ENCODE data around the gene ECE1.
"Not testable (repeated sequence)": the region's sequence is repeated elsewhere in the genome, so short reads cannot be mapped to it uniquely, and the experiment has no call there.

The ECE1 gene

GRCh38 chr1:21216835-21217811, 73.1 kb downstream of the ECE1 start:
- DNase-seq: peak; percentile 88

GRCh38 chr1:21212126-21212525, 78.1 kb downstream of the ECE1 start:
- DNase-seq: no peak

- DNase-seq: not testable (repeated sequence)
Observed at GRCh38 chr1:21208137-21208700, 82.0 kb downstream of the ECE1 start.

GRCh38 chr1:21206117-21206516, 84.1 kb downstream of the ECE1 start:
- no peak for DNase-seq

- DNase-seq: no peak
Observed at GRCh38 chr1:21205416-21205815, 84.8 kb downstream of the ECE1 start.

GRCh38 chr1:21201650-21202049, 88.6 kb downstream of the ECE1 start:
- DNase-seq: no peak

GRCh38 chr1:21201238-21201637, 89.0 kb downstream of the ECE1 start:
- not testable (repeated sequence) for DNase-seq

GRCh38 chr1:21200767-21201166, 89.5 kb downstream of the ECE1 start:
- DNase-seq: no peak

- DNase-seq: no peak
Observed at GRCh38 chr1:21198929-21199328, 91.3 kb downstream of the ECE1 start.

- DNase-seq: no peak
Observed at GRCh38 chr1:21192871-21193270, 97.4 kb downstream of the ECE1 start.

- no peak for DNase-seq
Observed at GRCh38 chr1:21192284-21192683, 98.0 kb downstream of the ECE1 start.

GRCh38 chr1:21190771-21191170, 99.5 kb downstream of the ECE1 start:
- DNase-seq: not testable (repeated sequence)

GRCh38 chr1:21189906-21190500, 100.3 kb downstream of the ECE1 start:
- no peak for DNase-seq

GRCh38 chr1:21189421-21189820, 100.8 kb downstream of the ECE1 start:
- no peak for DNase-seq

GRCh38 chr1:21188235-21188634, 102.0 kb downstream of the ECE1 start:
- DNase-seq: no peak

GRCh38 chr1:21185221-21185731, 105.0 kb downstream of the ECE1 start:
- DNase-seq: no peak

GRCh38 chr1:21184276-21184675, 106.0 kb downstream of the ECE1 start:
- DNase-seq: no peak

- DNase-seq: no peak
Observed at GRCh38 chr1:21182181-21182731, 108.0 kb downstream of the ECE1 start.

- not testable (repeated sequence) for DNase-seq
Observed at GRCh38 chr1:21178271-21178670, 112.0 kb downstream of the ECE1 start.

GRCh38 chr1:21176586-21177555, 113.4 kb downstream of the ECE1 start, which contains the start of gene EIF4G3:
TSS of gene EIF4G3 (minus strand) at chr1:21176897. CDS start at chr1:21002742, 174,155 bp downstream.
- peak; percentile 100 for DNase-seq

GRCh38 chr1:21175670-21176581, 114.3 kb downstream of the ECE1 start:
- DNase-seq: peak; percentile 78
